HCEC 1CT (cell line): ENCODE measurements around the gene IRF2BPL.

Source experiments
- DNase-seq: peaks from one replicate; pipeline ENCODE4 v3.0.0-alpha.2; 2017

Gene IRF2BPL

GRCh38 chr14:76984787-76985375, 43.6 kb downstream of the IRF2BPL start:
- DNase-seq, result no peak

- no peak for DNase-seq
Measured at GRCh38 chr14:76984297-76984696, 44.2 kb downstream of the IRF2BPL start.

DNA sequence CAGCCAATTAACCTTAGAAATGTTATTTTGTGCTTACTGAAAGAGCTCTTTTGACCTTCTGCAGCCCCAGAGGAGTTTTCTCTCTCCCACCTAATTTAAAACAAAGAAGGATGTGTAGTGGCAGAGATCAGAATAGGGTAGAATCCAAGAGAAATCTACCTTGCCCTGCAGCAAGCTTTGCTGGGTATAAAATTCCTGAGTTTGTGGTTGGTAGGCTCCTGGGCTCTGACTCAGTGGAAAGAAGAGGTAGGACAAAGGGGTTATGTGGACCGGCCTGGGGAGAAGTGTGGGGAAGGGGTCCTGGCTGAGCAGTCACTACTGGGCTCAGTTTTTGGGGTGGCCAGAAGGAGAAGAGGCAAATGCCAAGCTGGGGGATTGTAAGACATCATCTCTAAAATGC, 46.8 kb downstream of the IRF2BPL start:
- no peak for DNase-seq

DNA sequence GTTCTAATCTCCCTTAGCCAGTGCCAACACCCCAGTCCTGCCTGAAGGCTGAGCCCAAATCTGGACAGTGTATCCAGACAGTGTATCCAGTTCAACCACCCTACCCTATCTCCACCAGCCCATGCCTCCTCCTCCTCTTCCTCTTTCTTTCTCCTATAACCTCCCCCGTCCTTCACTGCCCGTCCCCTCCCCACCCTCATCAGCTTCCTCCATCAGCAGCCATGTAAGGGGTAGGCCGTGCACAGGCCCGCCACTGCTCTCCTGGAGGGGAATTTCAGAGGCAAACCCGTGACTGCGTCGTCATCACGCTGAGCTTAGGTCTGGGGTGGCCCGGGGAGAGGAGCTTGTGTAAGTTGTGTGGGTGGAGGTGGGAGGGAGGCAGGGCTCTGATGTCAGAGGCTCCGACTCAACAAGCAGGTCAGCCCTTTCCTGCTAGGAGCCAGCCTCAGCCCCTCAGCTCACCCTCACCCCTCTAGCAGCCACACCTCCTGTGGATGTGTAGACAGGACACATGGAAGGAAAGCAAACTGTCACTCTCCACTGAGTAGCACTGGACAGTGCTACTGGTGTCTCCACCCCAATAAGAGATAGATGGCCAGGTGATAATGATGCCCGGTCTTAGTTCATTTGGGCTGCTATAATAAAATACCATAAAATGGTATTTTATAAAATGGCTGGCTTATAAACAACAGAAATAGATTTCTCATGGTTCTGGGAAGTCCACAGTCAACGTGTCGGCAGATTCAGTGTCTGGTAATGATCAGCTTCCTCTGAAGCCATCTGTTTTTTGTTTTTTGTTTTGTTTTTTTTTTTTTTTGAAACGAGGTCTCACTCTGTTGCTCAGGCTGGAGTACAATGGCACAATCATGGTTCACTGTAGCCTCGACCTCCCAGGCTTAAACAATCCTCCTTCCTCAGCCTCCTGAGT, 50.5 kb downstream of the IRF2BPL start:
- DNase-seq, result no peak

GRCh38 chr14:76976240-76977005, 52.1 kb downstream of the IRF2BPL start:
- no peak for DNase-seq

DNA sequence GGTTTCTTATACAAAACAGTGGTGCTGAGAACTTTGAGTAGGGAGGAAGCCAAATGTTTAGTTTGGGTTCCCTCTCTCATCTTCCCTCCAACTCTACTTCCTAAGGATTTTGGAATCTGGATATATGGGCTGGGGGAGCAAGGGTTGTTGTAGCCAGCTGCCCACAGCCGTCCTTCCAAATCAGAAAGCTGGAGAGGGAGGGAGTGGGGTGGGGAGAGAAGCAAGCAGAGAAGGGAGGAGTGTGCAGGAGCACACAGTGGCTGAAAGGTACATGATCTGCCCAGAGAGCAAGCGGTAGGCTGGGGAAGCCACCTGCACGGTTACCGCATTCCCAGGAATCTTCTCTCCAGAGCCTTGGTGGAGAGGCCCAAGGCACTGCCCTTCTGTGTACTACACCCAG, 52.7 kb downstream of the IRF2BPL start:
- DNase-seq, result no peak

GRCh38 chr14:76975051-76975450, 53.5 kb downstream of the IRF2BPL start:
- no peak for DNase-seq
